ENCODE results near the gene ZBTB4.

DNA sequence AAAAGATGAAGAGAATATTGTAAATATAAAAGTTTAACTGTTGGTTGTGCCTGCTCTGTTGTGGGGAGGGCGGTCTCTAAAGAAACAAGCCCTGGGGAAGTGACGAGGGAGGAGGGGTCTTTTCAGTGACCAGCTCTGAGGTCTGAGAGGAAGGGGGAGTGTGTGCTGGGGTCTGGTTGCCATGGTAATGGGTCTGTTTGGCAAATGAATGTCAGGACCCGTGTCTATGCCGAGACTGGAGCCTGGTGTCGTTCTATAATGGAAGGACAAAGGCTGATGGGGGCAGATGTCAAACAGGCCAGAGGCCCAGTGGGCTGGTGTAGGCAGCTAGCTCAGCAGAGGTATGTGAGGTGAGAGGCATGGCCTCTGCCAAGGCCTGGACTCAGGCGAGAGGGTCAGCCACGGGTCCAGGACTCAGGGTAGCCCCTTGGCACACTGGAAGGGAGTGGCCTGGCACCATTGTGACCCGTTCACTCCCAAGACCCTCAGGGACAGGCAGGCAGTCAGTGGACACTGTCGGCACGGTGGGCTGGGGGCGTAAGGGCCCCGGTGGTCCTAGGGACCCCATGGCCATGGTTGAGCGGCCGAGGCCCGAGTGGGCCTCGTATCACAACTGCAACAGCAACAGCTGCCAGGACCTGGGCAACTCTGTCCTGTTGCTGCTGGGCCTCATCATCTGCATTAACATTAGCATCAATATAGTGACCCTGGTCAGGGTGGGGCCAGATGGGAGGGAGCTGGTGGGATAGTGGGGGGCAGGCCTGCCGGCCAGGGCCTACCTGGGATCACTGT lies 59.4 kb downstream of the ZBTB4 start, which contains the start of gene SPEM1:
- TF ChIP-seq POLR2A (IDR thresholded peaks at IDR 0.05; ENCODE audit: low read length) (no peak), GATA1 (IDR thresholded peaks at IDR 0.05; ENCODE audit: low read depth, low read length) (no peak)
